HepG2 (cell line): ENCODE data around the gene UCN3.

Experiments
- ARNT ChIP-seq: fragments of 450-650 bp; IDR thresholded peaks from 2 replicates; pipeline ENCODE4 v1.6.1; 2017
- CREB3 ChIP-seq: sonication (generic); formaldehyde crosslinking; IDR thresholded peaks from 2 replicates; pipeline ENCODE4 v1.5.0; 2020; ENCODE audit warnings: missing genetic modification reagents
- EP300 ChIP-seq, 3 experiments: sonication (generic) in 1 of 3; formaldehyde crosslinking in 1 of 3; IDR thresholded peaks; 2 replicates each; pipeline versions ENCODE4 v1.5.1 to v1.6.1; 2011 to 2020; ENCODE audit warnings: low read depth in 2 of 3, low read length in 2 of 3, borderline replicate concordance in 1 of 3, improper control_type of control experiment in 1 of 3, mild to moderate bottlenecking in 1 of 3, missing genetic modification reagents in 1 of 3, moderate library complexity in 1 of 3
- ERF ChIP-seq: IDR thresholded peaks from 2 replicates; pipeline ENCODE4 v1.6.1; 2018; ENCODE audit warnings: missing biosample characterization, missing genetic modification reagents
- ESRRA ChIP-seq: sonication (generic); formaldehyde crosslinking; IDR thresholded peaks from 2 replicates; pipeline ENCODE4 v1.5.1; 2020; ENCODE audit warnings: mild to moderate bottlenecking, low read depth, missing genetic modification reagents
- EZH2 ChIP-seq: conservative IDR thresholded peaks from 2 replicates; pipeline ENCODE4 v1.6.1; 2012; ENCODE audit warnings: mild to moderate bottlenecking, low read depth, low read length, moderate library complexity
- HOMEZ ChIP-seq: IDR thresholded peaks from 2 replicates; pipeline ENCODE4 v1.6.1; 2016; ENCODE audit warnings: low read depth
- RBM22 ChIP-seq: fragments of 200-400 bp; formaldehyde crosslinking; optimal IDR thresholded peaks from 2 replicates; pipeline ENCODE3; 2017; ENCODE audit warnings: mild to moderate bottlenecking, low read length, moderate library complexity
- ZBTB34 ChIP-seq: sonication (generic); formaldehyde crosslinking; IDR thresholded peaks from 2 replicates; pipeline ENCODE4 v1.8.0; 2022; ENCODE audit warnings: mild to moderate bottlenecking, missing genetic modification reagents
- ZMYM2 ChIP-seq: sonication (generic); formaldehyde crosslinking; IDR thresholded peaks from 2 replicates; pipeline ENCODE4 v1.8.0; 2022; ENCODE audit warnings: mild to moderate bottlenecking, missing genetic modification reagents
- ZSCAN5A ChIP-seq: sonication (generic); formaldehyde crosslinking; IDR thresholded peaks from 2 replicates; pipeline ENCODE4 v1.8.0; 2022; ENCODE audit warnings: mild to moderate bottlenecking, missing genetic modification reagents, borderline replicate concordance

- TF ChIP-seq ZMYM2 (CRISPR knock-in tag) (no peak), EZH2 (no peak), EP300 (IDR thresholded peaks at IDR 0.05; ENCODE audit: low read depth in 2 of 2, low read length in 2 of 2) (no peak), EP300 (CRISPR knock-in tag; IDR thresholded peaks at IDR 0.05; ENCODE audit: borderline replicate concordance) (no peak), ARNT (no peak), ZSCAN5A (CRISPR knock-in tag) (no peak), CREB3 (CRISPR knock-in tag) (no peak), ESRRA (no peak), RBM22 (no peak), ERF (CRISPR knock-in tag) (no peak), HOMEZ (CRISPR knock-in tag) (no peak), ZBTB34 (no peak)
Measured at GRCh38 chr10:5346881-5347280, 17.9 kb upstream of the UCN3 start.
